HepG2 (cell line): Measurements from ENCODE around the gene CASKIN2. TPM values are rescaled to one million over a fixed set of nuclear protein-coding genes. Genes with fewer than 3 reads are reported as not detected.

Experiments
- FOXP4 ChIP-seq: sonication (generic); formaldehyde crosslinking; IDR thresholded peaks from 2 replicates; pipeline ENCODE4 v1.4.0; 2020; ENCODE audit warnings: missing genetic modification reagents
- HDAC1 ChIP-seq: sonication (generic); formaldehyde crosslinking; IDR thresholded peaks from 2 replicates; pipeline ENCODE4 v1.5.1; 2020; ENCODE audit warnings: mild to moderate bottlenecking, missing genetic modification reagents
- PRDM10 ChIP-seq: sonication (generic); formaldehyde crosslinking; IDR thresholded peaks from 2 replicates; pipeline ENCODE4 v1.4.0; 2020; ENCODE audit warnings: low read depth, missing genetic modification reagents
- RAD21 ChIP-seq: fragments of 450-650 bp; formaldehyde crosslinking; IDR thresholded peaks from 2 replicates; pipeline ENCODE4 v1.5.0; 2020; ENCODE audit warnings: mild to moderate bottlenecking
- SAFB2 ChIP-seq: sonication (generic); formaldehyde crosslinking; IDR thresholded peaks from 2 replicates; pipeline ENCODE4 v1.5.1; 2020; ENCODE audit warnings: missing genetic modification reagents, low read depth, mild to moderate bottlenecking, borderline replicate concordance
- TCF12 ChIP-seq, 2 experiments: fragments of 450-650 bp in 1 of 2; sonication (generic) in 1 of 2; formaldehyde crosslinking in 1 of 2; IDR thresholded peaks; 2 replicates each; pipeline versions ENCODE4 v1.6.1 to v1.8.0; 2017 to 2022; ENCODE audit warnings: antibody characterized with exemption in 1 of 2, mild to moderate bottlenecking in 1 of 2, missing genetic modification reagents in 1 of 2, moderate library complexity in 1 of 2
- ZBTB38 ChIP-seq: sonication (generic); formaldehyde crosslinking; IDR thresholded peaks from 2 replicates; pipeline ENCODE4 v1.5.1; 2020; ENCODE audit warnings: mild to moderate bottlenecking, missing genetic modification reagents
- ZBTB40 ChIP-seq, 2 experiments: fragments of 450-650 bp in 1 of 2; sonication (generic) in 1 of 2; formaldehyde crosslinking in 1 of 2; IDR thresholded peaks; 2 replicates each; pipeline versions ENCODE4 v1.6.1 to v1.8.0; 2016 to 2022; ENCODE audit warnings: antibody characterized with exemption in 1 of 2, mild to moderate bottlenecking in 1 of 2, missing genetic modification reagents in 1 of 2
- ZEB1 ChIP-seq: IDR thresholded peaks from 2 replicates; pipeline ENCODE4 v1.6.1; 2012; ENCODE audit warnings: mild to moderate bottlenecking, low read depth, inconsistent platforms; ENCODE audit not compliant: insufficient replicate concordance
- ZNF160 ChIP-seq: sonication (generic); formaldehyde crosslinking; IDR thresholded peaks from 2 replicates; pipeline ENCODE4 v1.8.0; 2022; ENCODE audit warnings: mild to moderate bottlenecking, inconsistent platforms, missing genetic modification reagents
- ZNF180 ChIP-seq: sonication (generic); formaldehyde crosslinking; IDR thresholded peaks from 2 replicates; pipeline ENCODE4 v1.4.0; 2020; ENCODE audit warnings: low read depth, missing genetic modification reagents, borderline replicate concordance
- ZNF251 ChIP-seq: sonication (generic); formaldehyde crosslinking; IDR thresholded peaks from 2 replicates; pipeline ENCODE4 v1.9.0; 2021; ENCODE audit warnings: mild to moderate bottlenecking, missing genetic modification reagents
- polyA plus RNA-seq, 8 experiments: library from polyadenylated mRNA; depleted of rRNA in 3 of 8; stranded (reverse) in 7 of 8; unstranded in 1 of 8; fragments of >200 nt; fragmentation: Illumina TruSeq in 4 of 8; extraction: Trizol in 4 of 8; gene quantifications; 2 replicates each; pipeline versions ENCODE4 v1.2.1 to v1.2.3, GENCODE V29; 2011 to 2016; ENCODE audit warnings: low read depth in 4 of 8, missing spikeins in 1 of 8, mixed read lengths in 1 of 8; ENCODE audit not compliant: insufficient read depth in 1 of 8
- total RNA-seq, 5 experiments: library from RNA; depleted of rRNA; stranded (reverse); fragments of >200 nt; fragmentation: Illumina TruSeq; extraction: Trizol; gene quantifications; 2 replicates each; pipeline ENCODE4 v1.2.3, GENCODE V29; 2016; ENCODE audit warnings: low read depth in 1 of 5

Gene CASKIN2
- total and polyA plus RNA-seq, 2 of the 13 experiments (the other 11 are each of a cell fraction or from before 2014, with no cell fraction given), result 5.2 to 7.8 TPM

- no peak for TF ChIP-seq PRDM10
- no peak for TF ChIP-seq ZNF251 (CRISPR knock-in tag)
- TF ChIP-seq ZNF160, result peak; percentile 32; the same call in 1 of the 2 replicates
- TF ChIP-seq SAFB2 (CRISPR knock-in tag), result peak; percentile 64; the same call in 1 of the 2 replicates
- peak; percentile 93 for TF ChIP-seq ZBTB38 (CRISPR knock-in tag)
- no peak for TF ChIP-seq TCF12 (IDR thresholded peaks at IDR 0.05)
- TF ChIP-seq TCF12 (CRISPR knock-in tag; IDR thresholded peaks at IDR 0.05), result no peak
- no peak for TF ChIP-seq ZBTB40 (IDR thresholded peaks at IDR 0.05)
- peak; percentile 11; the same call in 1 of the 2 replicates for TF ChIP-seq ZBTB40 (CRISPR knock-in tag; IDR thresholded peaks at IDR 0.05)
- no peak for TF ChIP-seq FOXP4
- peak; percentile 39; the same call in 1 of the 2 replicates for TF ChIP-seq ZNF180
- no peak for TF ChIP-seq ZEB1
- 0 out of 2 replicates have a peak, but pooled peaks have one; percentile 8 for TF ChIP-seq HDAC1 (CRISPR knock-in tag)
- no peak for TF ChIP-seq RAD21 (CRISPR knock-in tag)
Observed at GRCh38 chr17:75457047-75457654, 58.2 kb downstream of the CASKIN2 start (continued).
